Femur (tissue), 1 donor: Measurements from ENCODE around the gene CHRNA4.

Experiments used
- DNase-seq: peaks from one replicate; pipeline ENCODE4 v3.0.0-alpha.2; 2017

The CHRNA4 gene

GRCh38 chr20:63318391-63319163, 42.6 kb downstream of the CHRNA4 start:
- no peak for DNase-seq

GRCh38 chr20:63317601-63318291, 43.4 kb downstream of the CHRNA4 start:
- no peak for DNase-seq

- DNase-seq = no peak
Measured at GRCh38 chr20:63317061-63317460, 44.1 kb downstream of the CHRNA4 start.

- DNase-seq = no peak
Measured at GRCh38 chr20:63316502-63316921, 44.6 kb downstream of the CHRNA4 start.

GRCh38 chr20:63315731-63316491, 45.2 kb downstream of the CHRNA4 start:
- DNase-seq = no peak

GRCh38 chr20:63315240-63315689, 45.9 kb downstream of the CHRNA4 start:
- no peak for DNase-seq

- no peak for DNase-seq
Measured at GRCh38 chr20:63314566-63315239, 46.4 kb downstream of the CHRNA4 start.

- no peak for DNase-seq
Measured at GRCh38 chr20:63314015-63314471, 47.1 kb downstream of the CHRNA4 start.

- DNase-seq = no peak
Measured at GRCh38 chr20:63313349-63314014, 47.7 kb downstream of the CHRNA4 start.

- peak; percentile 84 for DNase-seq
Measured at GRCh38 chr20:63312690-63313348, 48.3 kb downstream of the CHRNA4 start.

GRCh38 chr20:63312273-63312672, 48.9 kb downstream of the CHRNA4 start:
- no peak for DNase-seq

GRCh38 chr20:63311833-63312243, 49.3 kb downstream of the CHRNA4 start:
- no peak for DNase-seq

- DNase-seq = no peak
Measured at GRCh38 chr20:63311186-63311832, 49.8 kb downstream of the CHRNA4 start.

GRCh38 chr20:63310265-63310991, 50.7 kb downstream of the CHRNA4 start:
- no peak for DNase-seq

GRCh38 chr20:63309261-63310071, 51.7 kb downstream of the CHRNA4 start:
- DNase-seq = peak; percentile 78

- DNase-seq = no peak
Measured at GRCh38 chr20:63308218-63308911, 52.8 kb downstream of the CHRNA4 start.

GRCh38 chr20:63307538-63308217, 53.5 kb downstream of the CHRNA4 start:
- no peak for DNase-seq
